GM12864 (cell line): ENCODE measurements around the gene SLC6A13.

ENCODE experiments used
- DNase-seq: peaks from one replicate; pipeline ENCODE4 v3.0.0-alpha.2; 2011; ENCODE audit warnings: low read depth
- H3K4me3 ChIP-seq: 2 replicates; pipeline ENCODE4 v1.5.1; 2011; ENCODE audit warnings: mild to moderate bottlenecking, low read depth, low read length, control low read depth
- CTCF ChIP-seq: IDR thresholded peaks from 2 replicates; pipeline ENCODE4 v1.5.1; 2011; ENCODE audit warnings: low read depth, mild to moderate bottlenecking, moderate library complexity, low read length, control low read depth, inconsistent platforms; ENCODE audit errors: missing control alignments

SLC6A13 gene

GRCh38 chr12:234019-234418 lies 28.6 kb downstream of the SLC6A13 start:
- DNase-seq = no peak
- H3K4me3 ChIP-seq = no peak overlapping the region
- no peak for TF ChIP-seq CTCF

GRCh38 chr12:233615-233968 lies 29.0 kb downstream of the SLC6A13 start:
- no peak for DNase-seq
- H3K4me3 ChIP-seq = no peak overlapping the region
- no peak for TF ChIP-seq CTCF

- H3K4me3 ChIP-seq = no peak overlapping the region
- DNase-seq = no peak
- no peak for TF ChIP-seq CTCF
These were observed 29.7 kb downstream of the SLC6A13 start for GRCh38 chr12:232731-233614.

- no peak for TF ChIP-seq CTCF
- H3K4me3 ChIP-seq = no peak overlapping the region
- no peak for DNase-seq
These were observed 31.5 kb downstream of the SLC6A13 start for GRCh38 chr12:230925-231671.

- no peak overlapping the region for H3K4me3 ChIP-seq
- TF ChIP-seq CTCF = no peak
These were observed 33.0 kb downstream of the SLC6A13 start for GRCh38 chr12:229441-230191.

GRCh38 chr12:228846-229200 lies 33.8 kb downstream of the SLC6A13 start:
- no peak for DNase-seq
- no peak overlapping the region for H3K4me3 ChIP-seq
- TF ChIP-seq CTCF = no peak

More at GRCh38 chr12:229441-230191, 33.0 kb downstream of the SLC6A13 start:
- no peak for DNase-seq
